DMS153 treated with DMSO at 0.1 percent for 48 hours (cell line): ENCODE data around the gene GAA.
"Not testable (repeated sequence)": the region's sequence is repeated elsewhere in the genome, so short reads cannot be mapped to it uniquely, and the experiment has no call there.

Experiments used
- DNase-seq: peaks from one replicate; lab custom pipeline; 2025; ENCODE audit not compliant: unreplicated experiment; lab: John Stamatoyannopoulos, UW

The GAA gene

DNA sequence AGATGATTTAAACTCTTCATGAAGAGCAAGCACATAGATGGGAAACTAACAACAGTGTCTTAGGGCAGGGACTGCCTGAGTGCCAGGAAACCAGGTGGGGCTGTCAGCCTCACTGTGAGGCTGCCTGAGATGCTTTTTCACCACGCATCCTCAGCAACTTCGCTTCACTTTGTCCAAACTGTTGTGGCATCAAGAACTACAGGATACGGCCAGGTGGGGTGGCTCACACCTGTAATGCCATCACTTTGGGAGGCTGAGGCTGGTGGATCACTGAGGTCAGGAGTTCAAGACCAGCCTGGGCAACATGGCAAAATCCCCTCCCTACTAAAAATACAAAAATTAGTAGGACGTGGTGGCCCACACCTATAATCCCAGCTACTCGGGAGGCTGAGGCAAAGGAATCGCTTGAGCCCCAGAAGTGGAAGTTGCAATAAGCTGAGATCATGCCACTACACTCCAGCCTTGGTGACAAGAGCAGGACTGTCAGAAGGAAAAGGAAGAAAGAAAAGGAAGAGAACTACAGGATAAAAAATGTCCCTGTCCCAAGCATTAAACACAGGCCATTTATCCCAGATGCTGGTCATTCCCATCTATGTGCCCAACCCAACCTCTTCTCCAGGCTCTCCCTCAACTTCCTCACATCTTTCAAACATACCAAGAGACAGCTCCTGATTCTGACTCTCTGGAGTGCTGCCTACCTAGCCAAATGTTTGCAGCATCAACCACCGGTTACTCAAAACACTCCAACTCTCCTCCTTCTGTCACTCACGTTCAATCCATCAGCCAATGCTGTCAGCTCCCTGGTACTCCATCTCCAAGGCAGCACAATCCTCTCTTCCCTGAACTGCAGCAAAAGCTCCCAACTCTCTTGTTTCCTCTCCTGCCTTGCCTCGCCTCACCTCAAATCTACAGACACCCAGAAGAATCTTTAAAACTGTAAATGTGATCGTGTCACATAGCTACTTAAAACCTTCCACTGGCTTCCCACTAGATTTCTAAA, 44.0 kb downstream of the GAA start:
- no peak for DNase-seq

DNA sequence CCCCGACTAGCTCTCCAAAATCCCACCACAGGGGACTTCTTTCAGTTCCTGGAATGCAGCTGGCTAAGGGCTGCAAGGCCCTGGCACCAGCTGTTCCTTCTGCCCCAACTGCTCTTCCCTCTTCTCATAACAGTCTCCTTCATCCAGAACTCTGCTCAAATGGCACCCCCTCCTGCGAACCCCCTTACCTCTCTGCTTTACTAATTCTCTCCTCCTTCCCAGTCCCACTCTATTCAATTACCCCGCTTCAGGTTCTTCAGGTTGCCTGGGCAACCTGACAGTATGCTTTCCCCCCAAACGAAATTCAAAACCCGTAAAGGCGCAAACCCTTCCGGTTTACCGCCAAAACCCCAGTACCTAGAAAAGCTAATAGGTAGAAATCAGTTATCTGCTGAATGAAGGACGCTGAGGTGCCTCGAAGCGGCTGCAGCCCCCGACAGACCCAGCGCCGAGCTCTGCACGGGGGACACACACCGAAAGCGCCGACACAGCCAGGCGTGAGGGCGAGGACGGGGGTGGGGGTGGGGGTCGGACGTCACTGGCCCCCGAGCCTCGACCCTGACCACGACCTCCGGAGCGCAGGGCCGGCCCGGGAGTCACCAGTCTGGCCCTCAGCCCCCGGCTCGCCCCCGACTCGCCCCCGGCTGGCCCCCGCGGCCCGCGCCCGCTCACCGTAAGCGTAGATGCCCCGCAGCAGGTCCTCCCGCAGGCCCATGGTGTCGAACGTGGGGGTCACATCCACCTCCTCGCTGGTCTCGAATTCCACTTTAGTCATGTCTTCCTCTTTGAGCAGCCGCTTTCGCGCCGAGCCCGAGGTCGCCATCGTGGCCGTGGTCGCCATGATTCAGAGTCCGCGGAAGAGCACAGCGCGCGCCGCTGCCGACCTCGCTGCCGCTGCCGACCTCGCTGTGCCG, 45.0 kb downstream of the GAA start:
- no peak for DNase-seq

DNA sequence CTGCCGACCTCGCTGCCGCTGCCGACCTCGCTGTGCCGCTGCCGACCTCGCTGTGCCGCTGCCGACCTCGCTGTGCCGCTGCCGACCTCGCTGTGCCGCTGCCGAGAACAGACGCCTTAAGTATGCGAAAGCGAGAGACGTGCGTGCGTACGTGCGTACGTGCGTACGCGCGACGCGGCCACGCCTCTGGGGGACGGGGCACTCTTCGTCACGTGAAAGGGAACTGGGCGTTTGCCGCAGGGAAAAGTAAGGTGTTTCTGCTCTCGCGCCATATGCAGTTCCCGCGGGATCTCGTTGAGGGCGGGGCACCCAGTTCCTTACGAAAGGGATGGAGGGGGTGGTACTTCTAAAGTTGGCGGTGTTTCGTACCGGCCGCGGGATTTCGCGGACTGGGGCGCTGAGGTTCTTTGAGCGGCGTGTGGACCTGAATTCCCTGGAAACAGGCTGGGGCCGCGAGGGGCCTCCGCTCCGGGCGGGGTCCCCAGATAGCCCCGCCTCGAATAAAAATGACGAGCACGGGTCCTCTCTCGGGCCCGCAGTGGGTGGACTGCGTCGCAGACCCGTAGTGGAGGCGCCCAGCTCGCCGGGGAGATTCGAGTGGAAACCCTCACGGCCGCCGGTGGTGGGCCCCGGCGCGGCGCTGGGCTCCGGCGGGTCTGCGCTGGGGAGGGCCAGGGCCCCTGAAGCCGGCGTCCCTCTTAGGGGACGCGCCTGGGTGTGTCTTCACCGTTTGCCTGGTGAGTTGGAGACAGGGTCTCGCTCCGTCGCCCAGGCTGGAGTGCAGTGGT, 45.8 kb downstream of the GAA start, which contains the start of gene EIF4A3:
TSS of gene EIF4A3 (minus strand) at position 94 of the 788 bp plus-strand sequence. CDS start 167 bp downstream, outside the sequence.
- DNase-seq = peak; percentile 97

DNA sequence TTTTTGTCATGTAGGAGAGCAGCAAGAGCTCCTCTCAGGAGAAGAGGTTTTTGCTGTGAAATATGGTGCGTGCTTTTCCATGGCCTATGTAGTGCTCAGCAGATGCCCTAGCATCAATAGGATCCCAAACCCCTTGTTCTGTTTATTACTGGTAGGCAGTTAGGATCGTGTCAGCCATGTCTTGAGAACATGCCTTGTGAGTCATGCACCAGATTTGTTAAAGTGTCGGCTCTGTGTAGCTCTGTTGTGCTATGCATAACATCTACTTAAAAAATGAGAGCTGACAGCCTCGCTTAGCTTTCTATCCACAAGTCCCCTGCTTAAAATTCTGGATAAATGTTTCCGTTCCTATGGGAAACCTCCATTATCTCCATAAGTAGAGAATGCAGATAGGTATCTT, 50.0 kb downstream of the GAA start:
- no peak for DNase-seq

DNA sequence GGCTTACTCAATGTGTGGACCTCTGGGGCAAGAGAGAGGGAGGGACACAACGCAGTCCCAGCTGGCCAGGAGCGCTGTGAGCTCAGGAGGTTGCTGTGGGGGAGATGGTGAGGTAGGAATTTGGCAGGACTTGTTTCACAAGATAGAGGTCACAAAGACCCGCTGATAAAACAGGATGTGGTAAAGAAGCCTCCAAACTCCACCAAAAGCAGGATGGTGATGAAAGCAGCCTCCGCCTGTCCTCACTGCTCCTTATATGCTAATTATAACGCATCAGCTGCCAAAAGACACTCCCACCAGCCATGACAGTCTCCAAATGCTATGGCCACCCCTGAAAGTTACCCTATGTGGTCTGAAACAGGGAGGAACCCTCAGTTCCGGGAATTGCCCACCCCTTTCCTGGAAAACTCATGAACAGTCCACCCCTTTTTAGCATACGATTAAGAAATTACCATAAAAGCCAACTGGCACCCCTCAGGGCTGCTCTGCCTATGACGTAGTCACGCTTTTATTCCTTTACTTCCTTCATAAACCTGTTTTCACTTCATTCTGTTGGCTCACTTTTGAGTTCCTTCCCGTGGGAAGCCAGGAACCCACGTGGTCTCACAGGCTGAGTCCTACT, 50.8 kb downstream of the GAA start:
- no peak for DNase-seq

DNA sequence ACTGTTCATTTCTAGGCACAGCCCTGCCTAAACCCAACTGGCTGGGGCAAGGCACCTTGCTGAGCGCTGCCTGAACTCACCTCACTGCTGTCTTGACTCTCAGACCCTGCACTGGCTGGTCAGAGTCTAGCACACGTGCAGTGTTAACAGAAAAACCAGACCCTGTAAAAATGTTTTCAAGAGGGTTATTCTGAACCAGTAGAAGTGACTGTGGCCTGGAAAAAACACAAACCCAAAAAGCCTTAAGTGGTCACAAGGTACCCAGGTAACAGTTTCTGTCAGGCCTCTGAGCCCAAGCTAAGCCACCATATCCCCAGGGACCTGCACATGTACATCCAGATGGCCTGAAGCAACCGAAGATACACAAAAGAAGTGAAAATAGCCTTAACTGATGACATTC, 51.6 kb downstream of the GAA start:
- DNase-seq = no peak

DNA sequence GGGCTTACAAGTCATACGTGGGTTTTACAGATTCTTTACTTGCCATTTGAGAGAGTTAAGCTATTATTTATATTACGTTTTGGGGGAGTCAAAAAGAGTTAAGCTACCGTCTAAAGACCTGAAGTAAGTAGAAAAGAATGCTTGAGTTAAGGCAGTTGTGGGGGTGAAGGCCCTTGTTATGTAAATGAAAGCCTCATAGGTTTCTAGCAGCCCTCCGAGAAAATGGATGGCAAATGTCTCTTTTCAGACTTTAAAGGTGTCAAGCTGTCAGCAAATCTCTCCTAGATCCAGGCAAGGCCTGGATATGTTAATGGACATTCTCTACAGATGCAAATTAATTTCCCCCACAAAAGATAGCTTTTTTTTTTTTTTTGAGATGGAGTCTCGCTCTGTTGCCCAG, 52.8 kb downstream of the GAA start:
- no peak for DNase-seq

DNA sequence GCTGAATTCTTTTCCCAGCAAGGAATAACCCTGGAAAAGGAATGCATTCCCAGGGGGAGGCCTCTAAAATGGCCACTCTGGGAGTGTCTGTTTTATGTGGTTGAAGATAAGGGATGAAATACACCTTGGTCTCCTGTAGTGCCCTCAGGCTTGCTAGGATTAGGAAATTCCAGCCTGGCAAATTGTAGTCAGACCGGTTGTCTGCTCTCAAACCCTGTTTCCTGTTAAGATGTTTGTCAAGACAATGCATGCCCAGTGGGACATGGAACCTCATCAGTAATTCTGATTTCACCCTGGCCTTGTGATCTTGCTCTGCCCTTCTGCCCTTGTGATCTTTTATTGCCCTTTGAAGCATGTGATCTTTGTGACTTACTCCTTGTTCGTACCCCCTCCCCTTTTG, 54.2 kb downstream of the GAA start:
- not testable (repeated sequence) for DNase-seq

DNA sequence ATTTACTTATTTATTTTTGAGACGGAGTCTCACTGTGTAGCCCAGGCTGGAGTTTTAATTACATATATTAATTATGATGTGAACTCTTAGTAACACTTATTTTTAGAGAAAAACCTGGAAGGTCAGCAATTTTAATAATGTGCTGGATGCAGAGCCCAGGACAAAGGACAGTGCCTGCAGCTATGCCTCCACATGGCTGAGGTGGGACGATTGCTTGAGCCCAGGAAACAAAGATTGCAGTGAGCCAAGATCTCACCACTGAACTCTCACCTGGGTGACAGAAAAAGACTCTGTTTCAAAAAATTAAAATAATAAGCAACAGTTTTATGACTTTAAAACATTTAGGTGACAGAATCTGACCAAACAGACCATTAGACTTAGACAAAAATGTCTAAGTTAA, 57.5 kb downstream of the GAA start:
- no peak for DNase-seq

DNA sequence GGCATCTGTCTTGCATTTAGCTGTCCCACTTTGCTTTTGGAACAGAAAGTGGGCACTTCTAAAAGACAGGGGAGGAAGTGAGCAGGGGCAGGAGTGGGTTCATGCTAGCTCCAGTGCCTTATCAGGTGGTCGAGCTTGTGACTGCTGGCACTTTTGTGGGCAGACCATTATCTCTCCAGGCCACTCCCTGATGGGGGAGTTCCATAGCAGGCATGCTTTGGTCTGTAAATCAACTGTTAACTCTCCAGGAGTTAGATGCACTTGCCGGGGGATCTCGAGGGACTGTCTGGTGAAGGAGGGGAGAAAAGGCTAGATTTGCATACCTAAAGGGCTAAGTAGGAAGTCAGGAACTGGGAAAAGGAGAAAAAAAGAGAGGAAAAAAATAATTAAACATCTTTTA, 59.2 kb downstream of the GAA start:
- DNase-seq = no peak

DNA sequence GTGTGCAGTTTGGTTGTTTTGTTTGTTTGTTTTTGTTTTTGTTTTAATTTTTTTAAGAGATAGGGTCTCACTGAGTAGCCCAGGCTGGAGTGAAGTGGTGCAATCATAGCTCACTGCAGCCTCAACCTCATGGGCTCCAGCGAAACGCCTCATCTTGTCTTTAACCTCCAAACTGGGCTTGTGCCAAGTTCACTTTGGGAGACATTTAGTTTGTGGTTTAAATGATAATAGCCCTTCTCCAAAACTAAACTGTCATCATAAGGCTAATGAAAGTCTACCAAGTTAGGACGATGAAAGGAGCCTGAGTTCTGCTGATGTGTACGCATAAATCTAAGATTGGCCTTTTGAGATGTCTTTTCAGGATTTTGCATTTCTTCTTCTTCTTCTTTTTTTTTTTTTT, 62.0 kb downstream of the GAA start:
- DNase-seq = no peak

DNA sequence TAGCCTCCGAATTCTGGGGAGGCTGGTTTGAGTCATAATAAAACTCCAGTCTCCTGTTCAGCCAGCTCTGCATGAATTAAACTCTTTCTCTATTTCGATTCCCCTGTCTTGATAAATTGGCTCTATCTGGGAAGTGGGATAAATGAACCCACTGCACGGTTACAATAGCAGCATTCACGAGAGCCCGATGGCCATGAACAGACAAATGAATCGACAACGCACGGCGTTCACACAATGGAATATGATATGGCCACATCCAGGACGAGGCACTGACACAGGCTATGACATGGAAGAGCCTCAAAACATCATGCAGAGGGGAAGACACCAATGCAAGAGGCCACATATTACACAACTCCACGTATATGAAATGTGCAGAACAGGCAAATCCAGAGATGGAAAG, 62.8 kb downstream of the GAA start:
- DNase-seq = no peak

DNA sequence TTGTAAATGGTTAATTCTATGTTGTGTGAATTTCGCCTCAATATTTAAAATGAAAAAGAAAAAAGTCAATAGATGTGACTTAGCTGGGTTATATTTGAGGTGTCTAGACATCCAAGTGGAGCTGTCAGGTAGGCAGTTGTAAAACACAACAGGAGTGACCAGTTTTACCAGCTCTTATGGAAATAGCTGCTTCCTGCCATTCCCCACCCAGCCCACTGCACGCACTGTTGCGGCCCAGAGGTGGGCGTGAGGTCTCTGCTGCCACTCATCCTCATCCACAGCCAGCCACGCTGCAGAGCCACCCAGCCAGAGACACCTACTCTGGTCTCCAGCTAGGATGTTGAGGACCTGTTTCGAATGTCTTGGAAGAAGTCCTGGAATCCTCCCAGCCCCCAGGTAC, 65.1 kb downstream of the GAA start:
- DNase-seq = no peak

DNA sequence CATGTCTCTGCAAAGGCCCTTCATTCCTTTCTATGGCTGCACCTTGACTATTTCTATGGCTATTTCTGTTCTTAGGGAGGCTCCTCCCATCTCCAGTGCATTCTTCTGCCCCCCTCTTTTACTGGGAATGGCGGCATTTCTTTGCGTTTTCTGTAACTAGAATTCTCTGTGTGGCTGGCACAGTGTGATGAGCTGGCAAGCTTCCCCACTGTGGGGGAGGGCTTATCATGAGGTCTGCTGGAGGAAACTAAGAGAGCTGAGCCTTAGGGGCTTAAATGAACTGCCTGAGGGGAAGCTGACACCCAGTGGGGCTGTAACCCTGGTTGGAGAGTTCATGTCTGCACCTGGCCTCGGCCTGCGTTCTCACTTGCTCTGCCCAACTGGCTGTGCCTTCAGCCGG, 67.0 kb downstream of the GAA start:
- DNase-seq = no peak

DNA sequence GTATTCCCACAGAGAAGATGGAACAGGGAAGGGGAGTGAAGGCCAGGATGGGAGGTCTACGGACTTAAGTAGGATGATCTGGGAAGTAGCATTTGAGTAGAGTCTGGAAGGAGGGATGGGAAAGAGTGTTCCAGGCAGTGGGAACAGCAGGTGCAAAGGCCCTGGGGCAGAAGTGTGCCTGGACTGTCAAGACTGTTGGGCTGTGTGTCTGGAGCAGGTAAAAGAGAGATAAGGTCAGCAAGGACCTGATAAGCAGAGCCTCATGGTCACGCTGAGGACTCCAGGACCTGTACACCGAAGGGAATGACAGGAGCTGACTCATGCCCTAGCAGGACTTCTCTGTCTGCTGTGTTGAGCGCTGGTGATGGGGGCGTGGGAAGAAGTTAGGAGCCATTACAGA, 67.7 kb downstream of the GAA start:
- DNase-seq = no peak
